Activated CD8-positive, alpha-beta memory T cell treated with anti-CD3 and anti-CD28 coated beads, Interleukin-2, amount 50 U/mL, for 4 hours (primary cell): ENCODE data around the gene ROBO1.

ENCODE experiments used
- DNase-seq: peaks from one replicate; pipeline ENCODE4 v3.0.0-alpha.2; 2020

ROBO1 gene

GRCh38 chr3:79041621-79042020 is 726.2 kb downstream of the ROBO1 start:
- no peak for DNase-seq

- no peak for DNase-seq
These were observed 727.1 kb downstream of the ROBO1 start for GRCh38 chr3:79040701-79041100.

- no peak for DNase-seq
These were observed 727.7 kb downstream of the ROBO1 start for GRCh38 chr3:79040091-79040490.

- no peak for DNase-seq
These were observed 728.6 kb downstream of the ROBO1 start for GRCh38 chr3:79039192-79039591.

- DNase-seq, result no peak
These were observed 729.2 kb downstream of the ROBO1 start for GRCh38 chr3:79038636-79039035.

GRCh38 chr3:79038057-79038456 is 729.7 kb downstream of the ROBO1 start:
- DNase-seq, result no peak

GRCh38 chr3:79032686-79033318 is 735.0 kb downstream of the ROBO1 start:
- no peak for DNase-seq

GRCh38 chr3:79030157-79030556 is 737.6 kb downstream of the ROBO1 start:
- no peak for DNase-seq

- DNase-seq, result no peak
These were observed 738.9 kb downstream of the ROBO1 start for GRCh38 chr3:79028916-79029315.

- DNase-seq, result no peak
These were observed 740.2 kb downstream of the ROBO1 start for GRCh38 chr3:79027593-79027992.

GRCh38 chr3:79019924-79020173 is 747.9 kb downstream of the ROBO1 start:
- no peak for DNase-seq

- peak; percentile 18 for DNase-seq
These were observed 748.5 kb downstream of the ROBO1 start for GRCh38 chr3:79019137-79019923.

- peak; percentile 33 for DNase-seq
These were observed 749.1 kb downstream of the ROBO1 start for GRCh38 chr3:79018671-79019136.

GRCh38 chr3:79018265-79018664 is 749.5 kb downstream of the ROBO1 start:
- DNase-seq, result no peak

GRCh38 chr3:79016587-79017376 is 751.0 kb downstream of the ROBO1 start:
- no peak for DNase-seq

- no peak for DNase-seq
These were observed 751.9 kb downstream of the ROBO1 start for GRCh38 chr3:79015854-79016253.

GRCh38 chr3:79012946-79013362 is 754.8 kb downstream of the ROBO1 start:
- DNase-seq, result no peak

- DNase-seq, result no peak
These were observed 755.3 kb downstream of the ROBO1 start for GRCh38 chr3:79012530-79012913.

- DNase-seq, result no peak
These were observed 755.8 kb downstream of the ROBO1 start for GRCh38 chr3:79011821-79012529.

GRCh38 chr3:79009861-79010260 is 757.9 kb downstream of the ROBO1 start:
- DNase-seq, result no peak

- DNase-seq, result no peak
These were observed 761.7 kb downstream of the ROBO1 start for GRCh38 chr3:79006077-79006476.

GRCh38 chr3:79005084-79005483 is 762.7 kb downstream of the ROBO1 start:
- no peak for DNase-seq

GRCh38 chr3:79003994-79004393 is 763.8 kb downstream of the ROBO1 start:
- DNase-seq, result no peak
